SK-N-SH treated with all-trans-retinoic acid at 6 μM for 48 hours (cell line): ENCODE results near the gene C16orf46.

ENCODE experiments used
- CREB5 ChIP-seq: fragments of 250-450 bp; sonication (Bioruptor Pico); IDR thresholded peaks from 2 replicates; pipeline ENCODE4 v1.5.1; 2020; ENCODE audit warnings: low read depth, mild to moderate bottlenecking, moderate library complexity
- ISL1 ChIP-seq: fragments of 250-450 bp; sonication (Bioruptor Pico); IDR thresholded peaks from 2 replicates; pipeline ENCODE4 v2.1.2; 2022; ENCODE audit warnings: mild to moderate bottlenecking, moderate library complexity
- PATZ1 ChIP-seq: fragments of 250-450 bp; sonication (Bioruptor Pico); IDR thresholded peaks from 2 replicates; pipeline ENCODE4 v1.8.0; 2020; ENCODE audit warnings: mild to moderate bottlenecking, moderate library complexity, borderline replicate concordance
- RARB ChIP-seq: fragments of 250-450 bp; sonication (Bioruptor Pico); IDR thresholded peaks from 2 replicates; pipeline ENCODE4 v1.8.0; 2021; ENCODE audit warnings: mild to moderate bottlenecking, moderate library complexity
- TCF4 ChIP-seq: fragments of 250-450 bp; sonication (Bioruptor Pico); IDR thresholded peaks from 2 replicates; pipeline ENCODE4 v1.8.0; 2021; ENCODE audit warnings: mild to moderate bottlenecking, moderate library complexity, borderline replicate concordance
- TOX ChIP-seq: fragments of 250-450 bp; sonication (Bioruptor Pico); IDR thresholded peaks from 2 replicates; pipeline ENCODE4 v1.8.0; 2021; ENCODE audit warnings: mild to moderate bottlenecking, moderate library complexity, borderline replicate concordance
- ZC3H10 ChIP-seq: fragments of 250-450 bp; sonication (Bioruptor Pico); IDR thresholded peaks from 2 replicates; pipeline ENCODE4 v1.5.1; 2021; ENCODE audit warnings: mild to moderate bottlenecking, moderate library complexity
- ZFP3 ChIP-seq: fragments of 250-450 bp; sonication (Bioruptor Pico); IDR thresholded peaks from 2 replicates; pipeline ENCODE4 v1.5.0; 2020; ENCODE audit warnings: mild to moderate bottlenecking, moderate library complexity
- ZNF8 ChIP-seq: fragments of 450-650 bp; formaldehyde crosslinking; IDR thresholded peaks from 2 replicates; pipeline ENCODE4 v1.5.0; 2020; ENCODE audit warnings: mild to moderate bottlenecking, moderate library complexity
- TF ChIP-seq, protein P1 (sequence below): fragments of 250-450 bp; sonication (Bioruptor Pico); IDR thresholded peaks from 2 replicates; pipeline ENCODE4 v1.5.0; 2020; ENCODE audit warnings: mild to moderate bottlenecking, moderate library complexity

DNA sequence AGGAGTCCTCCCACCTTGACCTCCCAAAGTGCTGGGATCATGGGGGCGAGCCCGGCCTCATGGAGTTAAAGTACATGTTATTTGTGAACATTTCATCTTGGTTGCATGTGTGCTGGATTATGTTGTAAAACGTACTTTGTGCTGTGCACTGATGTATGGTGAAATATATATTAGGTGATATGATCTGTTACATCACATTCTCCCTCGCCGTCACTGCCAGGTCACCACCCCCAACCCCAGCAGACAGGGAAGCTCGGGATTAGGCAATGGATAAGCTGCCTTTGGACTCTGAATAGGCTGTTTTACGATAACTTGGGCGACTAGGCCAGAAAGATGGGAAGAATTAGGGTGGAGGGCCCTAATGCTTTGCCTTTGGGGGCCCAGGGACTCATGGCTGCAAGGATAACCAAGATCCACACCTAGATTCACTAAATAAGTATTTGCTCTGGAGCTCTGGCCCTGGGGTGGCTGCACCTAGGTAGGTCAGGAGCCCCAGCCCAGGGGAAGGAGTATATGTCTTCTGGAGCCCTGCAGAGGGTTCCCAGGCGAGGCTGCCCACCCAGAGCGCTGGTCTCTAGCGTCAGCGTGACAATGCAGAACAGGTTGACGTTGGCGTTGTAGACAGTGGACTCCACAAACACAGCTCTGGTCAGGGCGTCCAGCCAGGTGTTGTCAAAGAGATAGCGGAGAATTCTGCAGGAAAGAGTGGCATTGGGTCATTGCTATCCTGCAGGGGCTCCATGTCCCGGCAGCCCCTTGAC is 46.2 kb upstream of the C16orf46 start:
- TF ChIP-seq, protein P1, sequence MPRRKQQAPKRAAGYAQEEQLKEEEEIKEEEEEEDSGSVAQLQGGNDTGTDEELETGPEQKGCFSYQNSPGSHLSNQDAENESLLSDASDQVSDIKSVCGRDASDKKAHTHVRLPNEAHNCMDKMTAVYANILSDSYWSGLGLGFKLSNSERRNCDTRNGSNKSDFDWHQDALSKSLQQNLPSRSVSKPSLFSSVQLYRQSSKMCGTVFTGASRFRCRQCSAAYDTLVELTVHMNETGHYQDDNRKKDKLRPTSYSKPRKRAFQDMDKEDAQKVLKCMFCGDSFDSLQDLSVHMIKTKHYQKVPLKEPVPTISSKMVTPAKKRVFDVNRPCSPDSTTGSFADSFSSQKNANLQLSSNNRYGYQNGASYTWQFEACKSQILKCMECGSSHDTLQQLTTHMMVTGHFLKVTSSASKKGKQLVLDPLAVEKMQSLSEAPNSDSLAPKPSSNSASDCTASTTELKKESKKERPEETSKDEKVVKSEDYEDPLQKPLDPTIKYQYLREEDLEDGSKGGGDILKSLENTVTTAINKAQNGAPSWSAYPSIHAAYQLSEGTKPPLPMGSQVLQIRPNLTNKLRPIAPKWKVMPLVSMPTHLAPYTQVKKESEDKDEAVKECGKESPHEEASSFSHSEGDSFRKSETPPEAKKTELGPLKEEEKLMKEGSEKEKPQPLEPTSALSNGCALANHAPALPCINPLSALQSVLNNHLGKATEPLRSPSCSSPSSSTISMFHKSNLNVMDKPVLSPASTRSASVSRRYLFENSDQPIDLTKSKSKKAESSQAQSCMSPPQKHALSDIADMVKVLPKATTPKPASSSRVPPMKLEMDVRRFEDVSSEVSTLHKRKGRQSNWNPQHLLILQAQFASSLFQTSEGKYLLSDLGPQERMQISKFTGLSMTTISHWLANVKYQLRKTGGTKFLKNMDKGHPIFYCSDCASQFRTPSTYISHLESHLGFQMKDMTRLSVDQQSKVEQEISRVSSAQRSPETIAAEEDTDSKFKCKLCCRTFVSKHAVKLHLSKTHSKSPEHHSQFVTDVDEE (CRISPR knock-in tag) = no peak
- TF ChIP-seq PATZ1 (CRISPR knock-in tag) (no peak), ISL1 (CRISPR knock-in tag) (no peak), RARB (CRISPR knock-in tag) (no peak), TOX (CRISPR knock-in tag) (no peak), ZFP3 (CRISPR knock-in tag) (no peak), ZNF8 (CRISPR knock-in tag) (no peak), TCF4 (no peak), CREB5 (CRISPR knock-in tag) (no peak), ZC3H10 (no peak)
